CD14-positive monocyte (primary cell): ENCODE data around the gene CIRBP. TPM values are rescaled to one million over a fixed set of nuclear protein-coding genes. Genes with fewer than 3 reads are reported as not detected.

Experiments used
- DNase-seq, 3 donors: peaks; one replicate each; pipeline ENCODE4 v3.0.0-alpha.2; 2011 to 2022
- H2AFZ ChIP-seq: 2 replicates; pipeline ENCODE4 v1.6.0; 2012; ENCODE audit warnings: mild to moderate bottlenecking, low read depth, low read length, inconsistent platforms; ENCODE audit not compliant: insufficient read depth, poor library complexity, severe bottlenecking
- H3K27ac ChIP-seq, 2 donors: 1 replicate in 1 of 2; 2 replicates in 1 of 2; pipeline ENCODE4 v1.5.1; 2012 to 2013; ENCODE audit warnings: low read length in 2 of 2, control low read depth in 1 of 2, inconsistent platforms in 1 of 2, low read depth in 1 of 2, mild to moderate bottlenecking in 1 of 2
- H3K27me3 ChIP-seq, 2 donors: one replicate each; pipeline versions ENCODE4 v1.6.0 to v1.6.1; 2011 to 2013; ENCODE audit warnings: low read length in 2 of 2; ENCODE audit not compliant: control insufficient read depth in 2 of 2, insufficient read depth in 2 of 2
- H3K36me3 ChIP-seq, 2 donors: replicated peaks in 1 of 2; 1 replicate in 1 of 2; 2 replicates in 1 of 2; pipeline versions ENCODE4 v1.5.1 to v1.6.1; 2012 to 2013; ENCODE audit warnings: low read length in 2 of 2, control low read depth in 1 of 2, inconsistent platforms in 1 of 2, mild to moderate bottlenecking in 1 of 2; ENCODE audit not compliant: insufficient read depth in 2 of 2, control insufficient read depth in 1 of 2
- H3K4me1 ChIP-seq, 2 donors: 1 replicate in 1 of 2; 2 replicates in 1 of 2; pipeline versions ENCODE4 v1.5.1 to v1.6.1; 2012 to 2013; ENCODE audit warnings: low read length in 2 of 2, control low read depth in 1 of 2, inconsistent platforms in 1 of 2, mild to moderate bottlenecking in 1 of 2, moderate library complexity in 1 of 2; ENCODE audit not compliant: insufficient read depth in 2 of 2, control insufficient read depth in 1 of 2
- H3K4me2 ChIP-seq: replicated peaks from 2 replicates; pipeline ENCODE3; 2012; ENCODE audit warnings: low read length, moderate library complexity, mild to moderate bottlenecking; ENCODE audit not compliant: poor library complexity, severe bottlenecking; ENCODE audit errors: extremely low read depth
- H3K4me3 ChIP-seq, 3 experiments: fragments of 200-600 bp in 1 of 3; sonication (generic) in 1 of 3; replicated peaks in 1 of 3; 1 replicate in 2 of 3; 2 replicates in 1 of 3; pipeline ENCODE4 v1.5.1; 2011 to 2013; ENCODE audit warnings: low read length in 3 of 3, mild to moderate bottlenecking in 3 of 3, control low read depth in 2 of 3, low read depth in 2 of 3, inconsistent platforms in 1 of 3, moderate library complexity in 1 of 3
- H3K79me2 ChIP-seq: 2 replicates; pipeline ENCODE4 v1.6.0; 2012; ENCODE audit warnings: mild to moderate bottlenecking, control low read depth, inconsistent platforms, low read length, moderate library complexity; ENCODE audit not compliant: insufficient read depth
- H3K9ac ChIP-seq: 2 replicates; pipeline ENCODE4 v1.6.0; 2017; ENCODE audit warnings: low read length, mild to moderate bottlenecking; ENCODE audit not compliant: insufficient read depth, poor library complexity, severe bottlenecking
- H3K9me3 ChIP-seq, 2 donors: replicated peaks in 1 of 2; 1 replicate in 1 of 2; 2 replicates in 1 of 2; pipeline versions ENCODE4 v1.5.1 to v1.6.1; 2012 to 2013; ENCODE audit warnings: low read length in 2 of 2, control low read depth in 1 of 2; ENCODE audit not compliant: control insufficient read depth in 1 of 2, insufficient read depth in 1 of 2
- H4K20me1 ChIP-seq: 2 replicates; pipeline ENCODE4 v1.6.0; 2012; ENCODE audit warnings: mild to moderate bottlenecking, low read length, control low read depth, moderate library complexity; ENCODE audit not compliant: insufficient read depth
- H3K27ac Mint-ChIP-seq, 7 donors: one replicate each; pipeline ENCODE4 v1.8.0; 2020; ENCODE audit warnings: mild to moderate bottlenecking in 7 of 7, mixed read lengths in 7 of 7, moderate library complexity in 6 of 7, inconsistent platforms in 2 of 7
- H3K27me3 Mint-ChIP-seq, 3 donors: one replicate each; pipeline ENCODE4 v1.8.0; 2021 to 2022; ENCODE audit warnings: low read depth in 3 of 3, mild to moderate bottlenecking in 3 of 3, mixed read lengths in 3 of 3, moderate library complexity in 3 of 3, inconsistent platforms in 1 of 3
- H3K36me3 Mint-ChIP-seq, 2 donors: one replicate each; pipeline ENCODE4 v1.8.0; 2020; ENCODE audit warnings: mixed read lengths in 2 of 2, inconsistent platforms in 1 of 2, mild to moderate bottlenecking in 1 of 2
- H3K4me1 Mint-ChIP-seq: one replicate; pipeline ENCODE4 v1.8.0; 2020; ENCODE audit warnings: mild to moderate bottlenecking, mixed read lengths
- H3K4me3 Mint-ChIP-seq, 2 donors: one replicate each; pipeline ENCODE4 v1.8.0; 2020; ENCODE audit warnings: mild to moderate bottlenecking in 2 of 2, mixed read lengths in 2 of 2, moderate library complexity in 1 of 2
- H3K9me3 Mint-ChIP-seq, 7 donors: one replicate each; pipeline ENCODE4 v1.8.0; 2020 to 2022; ENCODE audit warnings: mixed read lengths in 7 of 7, mild to moderate bottlenecking in 6 of 7, moderate library complexity in 6 of 7, inconsistent platforms in 2 of 7
- CTCF ChIP-seq: fragments of 200-600 bp; IDR thresholded peaks from one replicate; pipeline ENCODE4 v1.8.0; 2022; ENCODE audit warnings: antibody characterized with exemption, mild to moderate bottlenecking
- WGBS: methylation state at CpG from one replicate; pipeline ENCODE4 v1.1.5; 2013; ENCODE audit warnings: missing lambda C conversion rate; ENCODE audit not compliant: insufficient coverage; 5-methylcytosine and 5-hydroxymethylcytosine counted together
- intact Hi-C, 2 donors: fragments of 100-400 bp; cut with micrococcal nuclease; formaldehyde crosslinking; loops; one replicate each; pipeline versions ENCODE4 v1.15.0 to v1.15.1; 2023
- polyA plus RNA-seq, 3 donors: library from polyadenylated mRNA; depleted of rRNA in 1 of 3; unstranded in 2 of 3; stranded (reverse) in 1 of 3; fragments of 300-500 nt in 2 of 3; fragments of >200 nt in 1 of 3; fragmentation: Illumina TruSeq in 2 of 3; gene quantifications; 1 replicate in 2 of 3; 2 replicates in 1 of 3; pipeline ENCODE4 v1.2.3, GENCODE V29; 2012 to 2021

The CIRBP gene
- polyA plus RNA-seq, 3 donors = 39.6 to 600 (median 51.1) TPM

GRCh38 chr19:1234051-1234954 lies 34.8 kb upstream of the CIRBP start:
- no peak overlapping the region for H2AFZ ChIP-seq
- H3K27me3 ChIP-seq = peaks cover 11 to 35% of the 10 kb centered on the region in 2 donors
- no peak for DNase-seq
- TF ChIP-seq CTCF = no peak
- H3K4me3 Mint-ChIP-seq = no peak overlapping the region
- H3K27me3 Mint-ChIP-seq = peaks cover 25 to 44% (median 35%) of the 10 kb centered on the region in 3 donors
- no peak overlapping the region for H3K27ac ChIP-seq
- H3K4me1 Mint-ChIP-seq = peaks cover 17% of the 10 kb centered on the region
- H3K27ac Mint-ChIP-seq = no peak overlapping the region
- H3K9me3 ChIP-seq = no peaks in the 10 kb centered on the region
- no peak overlapping the region for H3K9ac ChIP-seq
- no peak overlapping the region for H3K4me3 ChIP-seq
- H3K36me3 Mint-ChIP-seq = peaks cover 0 to 8% of the 10 kb centered on the region in 2 donors
- WGBS = 98% methylated on average over 41 of the region's 45 CpGs
- intact Hi-C loops = no loop called here
- peaks cover 8% of the 10 kb centered on the region for H4K20me1 ChIP-seq
- H3K4me2 ChIP-seq = no peak overlapping the region
- H3K9me3 Mint-ChIP-seq = peaks cover 0 to 12% (median 2%) of the 10 kb centered on the region in 7 donors
- no peaks in the 10 kb centered on the region for H3K79me2 ChIP-seq
- H3K36me3 ChIP-seq = no peaks in the 10 kb centered on the region
- H3K4me1 ChIP-seq = peaks cover 9 to 16% of the 10 kb centered on the region in 2 donors

- H3K4me3 Mint-ChIP-seq = no peak overlapping the region
These were observed 34.2 kb upstream of the CIRBP start for GRCh38 chr19:1234955-1235380.

More at GRCh38 chr19:1234955-1235380, 34.2 kb upstream of the CIRBP start:
- Histone ChIP-seq H3K27me3 (peaks cover 11 to 42% of the 10 kb centered on the region in 2 donors), H3K9ac (no peak overlapping the region), H3K9me3 (no peaks in the 10 kb centered on the region), H2AFZ (no peak overlapping the region), H3K36me3 (no peaks in the 10 kb centered on the region), H3K27ac (no peak overlapping the region), H3K4me3 (no peak overlapping the region), H3K4me1 (peaks cover 13 to 22% of the 10 kb centered on the region in 2 donors), H3K79me2 (no peaks in the 10 kb centered on the region), H4K20me1 (peaks cover 13% of the 10 kb centered on the region), H3K4me2 (no peak overlapping the region)
- WGBS = 92% methylated on average over 42 of the region's 43 CpGs
- no peak overlapping the region for H3K27ac Mint-ChIP-seq
- peaks cover 20% of the 10 kb centered on the region for H3K4me1 Mint-ChIP-seq
- peaks cover 29 to 51% (median 41%) of the 10 kb centered on the region in 3 donors for H3K27me3 Mint-ChIP-seq
- H3K36me3 Mint-ChIP-seq = peaks cover 0 to 11% of the 10 kb centered on the region in 2 donors
- TF ChIP-seq CTCF = no peak
- DNase-seq = no peak
- intact Hi-C loops = loop anchor here in 1 of 2 donors (5.0 kb wide), 1 partner anchor 33 kb away; no protein-coding TSS in a partner anchor
- H3K9me3 Mint-ChIP-seq = peaks cover 0 to 12% (median 2%) of the 10 kb centered on the region in 7 donors
